Stimulated activated CD4-positive, alpha-beta T cell treated with anti-CD3 and anti-CD28 coated beads, TNF-alpha, amount 100 ng/mL, for 1 hour (primary cell): ENCODE results near the gene FHL2.

Experiments
- DNase-seq, 3 donors: peaks; one replicate each; pipeline ENCODE4 v3.0.0-alpha.2; 2020; ENCODE audit warnings: low read depth in 3 of 3, low spot score in 1 of 3

Gene FHL2

GRCh38 chr2:105320651-105321215 lies 78.1 kb downstream of the FHL2 start:
- no peak for DNase-seq

- DNase-seq = no peak
These were observed 80.9 kb downstream of the FHL2 start for GRCh38 chr2:105317937-105318336.

GRCh38 chr2:105315314-105315713 lies 83.5 kb downstream of the FHL2 start:
- DNase-seq = no peak

GRCh38 chr2:105313877-105314276 lies 85.0 kb downstream of the FHL2 start:
- no peak for DNase-seq
